PC-9 (cell line): ENCODE data around the gene OR8U1.

Experiments used
- CTCF ChIP-seq: fragments of 200-600 bp; sonication (generic); conservative IDR thresholded peaks from 2 replicates; pipeline ENCODE4 v1.6.1; 2017; ENCODE audit warnings: mixed run types, antibody characterized with exemption, mild to moderate bottlenecking, moderate library complexity
- EZH2 ChIP-seq: fragments of 200-600 bp; sonication (generic); IDR thresholded peaks from 2 replicates; pipeline ENCODE4 v1.8.0; 2017; ENCODE audit warnings: antibody characterized with exemption, low read depth

GRCh38 chr11:56404393-56404792, 29.0 kb downstream of the OR8U1 start:
- TF ChIP-seq CTCF (no peak), EZH2 (no peak)
